K562 (cell line): ENCODE data around the gene WDFY2. TPM values are rescaled to one million over a fixed set of nuclear protein-coding genes. Genes with fewer than 3 reads are reported as not detected.
A peak's percentile ranks its signal among the peaks of the same experiment; 100 is the strongest.

Source experiments
- ELF2 ChIP-seq: fragments of 250-450 bp; sonication (Bioruptor Pico); IDR thresholded peaks from 2 replicates; pipeline ENCODE4 v1.5.0; 2021; ENCODE audit warnings: mild to moderate bottlenecking
- ETS1 ChIP-seq: conservative IDR thresholded peaks from 2 replicates; pipeline ENCODE4 v1.6.1; 2011; ENCODE audit warnings: low read depth, mild to moderate bottlenecking, low read length; ENCODE audit not compliant: control insufficient read depth
- GATAD2A ChIP-seq: fragments of 450-650 bp; IDR thresholded peaks from 2 replicates; pipeline ENCODE4 v1.6.1; 2017
- HDAC1 ChIP-seq, 2 experiments: fragments of 450-650 bp; IDR thresholded peaks; 2 replicates each; pipeline ENCODE4 v1.6.1; 2016 to 2017; ENCODE audit warnings: inconsistent platforms in 1 of 2, mild to moderate bottlenecking in 1 of 2, moderate library complexity in 1 of 2
- HDAC8 ChIP-seq: fragments of 450-650 bp; IDR thresholded peaks from 2 replicates; pipeline ENCODE4 v1.6.1; 2016; ENCODE audit warnings: mild to moderate bottlenecking, missing genetic modification characterization, moderate library complexity, missing compliant biosample characterization
- HNRNPUL1 ChIP-seq: fragments of 200-400 bp; formaldehyde crosslinking; IDR thresholded peaks from 2 replicates; pipeline ENCODE4 v1.6.1; 2017; ENCODE audit warnings: low read length
- ID3 ChIP-seq, 2 experiments: fragments of 250-450 bp in 1 of 2; fragments of 450-650 bp in 1 of 2; sonication (Bioruptor Pico) in 1 of 2; IDR thresholded peaks; 2 replicates each; pipeline versions ENCODE4 v1.6.1 to v1.8.0; 2016 to 2021; ENCODE audit warnings: mild to moderate bottlenecking in 2 of 2, moderate library complexity in 2 of 2, missing compliant biosample characterization in 1 of 2, missing genetic modification characterization in 1 of 2
- KDM1A ChIP-seq, 2 experiments: fragments of 450-650 bp; IDR thresholded peaks; 2 replicates each; pipeline ENCODE4 v1.6.1; 2016; ENCODE audit warnings: mild to moderate bottlenecking in 2 of 2
- MAFK ChIP-seq: IDR thresholded peaks from 2 replicates; pipeline ENCODE4 v1.6.1; 2011; ENCODE audit warnings: low read length, improper control_type of control experiment
- MLLT1 ChIP-seq, 2 experiments: fragments of 450-650 bp; IDR thresholded peaks; 2 replicates each; pipeline ENCODE4 v1.6.1; 2016
- NFATC3 ChIP-seq: fragments of 450-650 bp; IDR thresholded peaks from 2 replicates; pipeline ENCODE4 v1.6.1; 2017; ENCODE audit warnings: mild to moderate bottlenecking
- NFIC ChIP-seq: fragments of 450-650 bp; IDR thresholded peaks from 2 replicates; pipeline ENCODE4 v1.6.1; 2017; ENCODE audit warnings: mild to moderate bottlenecking, inconsistent platforms
- PTRF ChIP-seq: fragments of 450-650 bp; IDR thresholded peaks from 2 replicates; pipeline ENCODE4 v1.6.1; 2016; ENCODE audit warnings: mild to moderate bottlenecking, missing genetic modification characterization, missing compliant biosample characterization
- RB1 ChIP-seq: fragments of 450-650 bp; IDR thresholded peaks from 2 replicates; pipeline ENCODE4 v1.6.1; 2017; ENCODE audit warnings: low read depth, mild to moderate bottlenecking
- SFPQ ChIP-seq: fragments of 200-400 bp; formaldehyde crosslinking; IDR thresholded peaks from 2 replicates; pipeline ENCODE4 v1.6.1; 2017; ENCODE audit warnings: mild to moderate bottlenecking, low read depth, low read length, moderate library complexity
- SOX6 ChIP-seq: fragments of 450-650 bp; IDR thresholded peaks from 2 replicates; pipeline ENCODE4 v1.6.1; 2014; ENCODE audit warnings: mild to moderate bottlenecking
- TEAD2 ChIP-seq: fragments of 450-650 bp; IDR thresholded peaks from 2 replicates; pipeline ENCODE4 v1.6.1; 2016; ENCODE audit warnings: missing genetic modification characterization, control low read depth, missing compliant biosample characterization
- VEZF1 ChIP-seq: fragments of 200-800 bp; sonication (Bioruptor generic); IDR thresholded peaks from 2 replicates; pipeline ENCODE4 v1.6.1; 2017; ENCODE audit warnings: missing genetic modification characterization, missing compliant biosample characterization
- ZNF79 ChIP-seq: fragments of 250-450 bp; sonication (Bioruptor Pico); IDR thresholded peaks from 2 replicates; pipeline ENCODE4 v1.4.0; 2020; ENCODE audit warnings: low read depth, mild to moderate bottlenecking, moderate library complexity
- polyA plus RNA-seq, 8 experiments: library from polyadenylated mRNA; depleted of rRNA in 4 of 8; stranded (reverse) in 5 of 8; unstranded in 3 of 8; fragments of >200 nt; fragmentation: Nextera tagmentation in 2 of 8; fragmentation: Illumina TruSeq in 1 of 8; extraction: Ambion mirVana in 2 of 8; extraction: Trizol in 1 of 8; gene quantifications; 2 replicates each; pipeline versions ENCODE4 v1.2.1 to v1.2.3, GENCODE V29; 2011 to 2014; ENCODE audit warnings: inconsistent platforms in 1 of 8, missing spikeins in 1 of 8
- total RNA-seq, 7 experiments: library from RNA; depleted of rRNA in 6 of 7; stranded (reverse); fragments of >200 nt in 6 of 7; fragmentation: Illumina TruSeq in 2 of 7; extraction: Trizol in 2 of 7; gene quantifications; 2 replicates each; pipeline versions ENCODE4 v1.2.1 to v1.2.3, GENCODE V29; 2011 to 2021; ENCODE audit warnings: low replicate concordance in 1 of 7

WDFY2 gene
- total and polyA plus RNA-seq, 9 of the 15 experiments (the other 6 are each of a cell fraction or from before 2014, with no cell fraction given), result 0.66 to 6.4 (median 4.4) TPM

- TF ChIP-seq SFPQ, result no peak
- TF ChIP-seq ELF2, result no peak
- TF ChIP-seq ETS1, result no peak
- TF ChIP-seq RB1, result no peak
- no peak for TF ChIP-seq NFATC3
- TF ChIP-seq HDAC1 (IDR thresholded peaks at IDR 0.05), result no peak
- no peak for TF ChIP-seq HNRNPUL1
- TF ChIP-seq TEAD2 (tag), result no peak
- TF ChIP-seq ZNF79 (CRISPR knock-in tag), result no peak
- TF ChIP-seq NFIC, result peak; percentile 91
- no peak for TF ChIP-seq VEZF1
- TF ChIP-seq SOX6, result 0 out of 2 replicates have a peak, but pooled peaks have one; percentile 48
- TF ChIP-seq MAFK, result no peak
- no peak for TF ChIP-seq GATAD2A
- no peak for TF ChIP-seq PTRF (tag)
- TF ChIP-seq ID3 (CRISPR knock-in tag; IDR thresholded peaks at IDR 0.05), result no peak
- TF ChIP-seq ID3 (tag; IDR thresholded peaks at IDR 0.05), result no peak
- TF ChIP-seq MLLT1 (IDR thresholded peaks at IDR 0.05), result no peak
- TF ChIP-seq KDM1A (IDR thresholded peaks at IDR 0.05), result peak in 1 of 2 experiments; percentile 34; a peak in 2 of 4 replicates
- no peak for TF ChIP-seq HDAC8 (tag)
Observed at GRCh38 chr13:51541809-51542258, 42.4 kb upstream of the WDFY2 start (continued).
